Panc1 (cell line): ENCODE results near the gene ABHD12. TPM values are rescaled to one million over a fixed set of nuclear protein-coding genes. Genes with fewer than 3 reads are reported as not detected.

Source experiments
- ATAC-seq: fragments of 200-7000 bp; cut with Tn5 transposase; 2 replicates; pipeline ENCODE4 v1.9.1; 2020; ENCODE audit warnings: mild to moderate bottlenecking, moderate library complexity
- BruUV-seq: library from RNA; stranded (reverse); fragments of 400-500 nt; replicated peaks from 2 replicates; lab custom pipeline; 2021; lab: Mats Ljungman, UMichigan
- CTCF ChIA-PET: fragments of 300-600 bp; sonication (Branson Sonifier 250); formaldehyde crosslinking; loops from one replicate; lab custom pipeline; 2022; ENCODE audit warnings: antibody characterized with exemption; lab: Charles Lee
- POLR2A ChIA-PET: fragments of 300-600 bp; sonication (Branson Sonifier 250); formaldehyde crosslinking; loops from one replicate; lab custom pipeline; 2022; ENCODE audit warnings: antibody characterized with exemption; lab: Charles Lee
- DNase-seq: peaks from one replicate; pipeline ENCODE4 v3.0.0-alpha.2; 2010; ENCODE audit warnings: low read depth, low spot score
- H3K27ac ChIP-seq: 2 replicates; pipeline ENCODE4 v1.5.1; 2011; ENCODE audit warnings: mild to moderate bottlenecking, low read length, inconsistent platforms
- H3K27me3 ChIP-seq: fragments of 200-500 bp; sonication (Bioruptor generic); 2 replicates; pipeline ENCODE4 v1.6.0; 2014; ENCODE audit warnings: low read length, inconsistent platforms; ENCODE audit not compliant: control insufficient read depth, insufficient read depth
- H3K36me3 ChIP-seq: fragments of 200-500 bp; sonication (Bioruptor generic); 2 replicates; pipeline ENCODE4 v1.5.1; 2014; ENCODE audit warnings: inconsistent platforms, mild to moderate bottlenecking, low read length, moderate library complexity; ENCODE audit not compliant: control insufficient read depth, insufficient read depth
- H3K4me1 ChIP-seq: 2 replicates; pipeline ENCODE4 v1.5.1; 2011; ENCODE audit warnings: inconsistent platforms, mild to moderate bottlenecking, low read length, moderate library complexity; ENCODE audit not compliant: control insufficient read depth, insufficient read depth
- H3K4me3 ChIP-seq, 2 experiments: 2 replicates each; pipeline ENCODE4 v1.5.1; 2011 to 2012; ENCODE audit warnings: low read depth in 2 of 2, low read length in 2 of 2, mild to moderate bottlenecking in 2 of 2, inconsistent platforms in 1 of 2, moderate library complexity in 1 of 2
- H3K9me3 ChIP-seq: fragments of 200-500 bp; sonication (Bioruptor generic); 2 replicates; pipeline ENCODE4 v1.5.1; 2014; ENCODE audit warnings: low read depth, mild to moderate bottlenecking, inconsistent platforms, low read length, moderate library complexity; ENCODE audit not compliant: control insufficient read depth, insufficient read depth
- POLR2AphosphoS5 ChIP-seq: IDR thresholded peaks from 2 replicates; pipeline ENCODE4 v1.6.1; 2012; ENCODE audit warnings: mild to moderate bottlenecking, low read depth, low read length, moderate library complexity
- SIN3A ChIP-seq: IDR thresholded peaks from 2 replicates; pipeline ENCODE4 v1.6.1; 2012; ENCODE audit warnings: low read depth, mild to moderate bottlenecking, low read length, moderate library complexity, borderline replicate concordance; ENCODE audit not compliant: insufficient read depth
- TCF7L2 ChIP-seq: IDR thresholded peaks from 2 replicates; pipeline ENCODE4 v1.6.1; 2011; ENCODE audit warnings: mild to moderate bottlenecking, low read depth, low read length, inconsistent platforms
- in situ Hi-C: cut with HindIII; loops from 2 replicates; pipeline ENCODE4 v1.10.0; 2016; ENCODE audit warnings: low sequenced_read_pairs, low pct_unique_long_range_greater_than_20kb
- intact Hi-C: fragments of 100-400 bp; cut with micrococcal nuclease; formaldehyde crosslinking; loops from one replicate; pipeline ENCODE4 v1.10.0; 2022; ENCODE audit not compliant: unreplicated experiment
- total RNA-seq: library from RNA; stranded (reverse); gene quantifications from one replicate; pipeline ENCODE4 v1.2.1, GENCODE V29; 2021; ENCODE audit not compliant: unreplicated experiment
- TF ChIP-seq, protein P1 (sequence below), 2 experiments: IDR thresholded peaks; 2 replicates each; pipeline ENCODE4 v1.6.1; 2011 to 2012; ENCODE audit warnings: low read depth in 2 of 2, control low read depth in 1 of 2, low read length in 1 of 2, mild to moderate bottlenecking in 1 of 2, moderate library complexity in 1 of 2; ENCODE audit not compliant: insufficient read depth in 1 of 2
- TF ChIP-seq, protein P2 (sequence below): fragments of 450-650 bp; IDR thresholded peaks from 2 replicates; pipeline ENCODE4 v1.5.1; 2017; ENCODE audit warnings: mild to moderate bottlenecking

The ABHD12 gene
- total RNA-seq, 1 experiment from 2014 or later, result 90.9 TPM

DNA sequence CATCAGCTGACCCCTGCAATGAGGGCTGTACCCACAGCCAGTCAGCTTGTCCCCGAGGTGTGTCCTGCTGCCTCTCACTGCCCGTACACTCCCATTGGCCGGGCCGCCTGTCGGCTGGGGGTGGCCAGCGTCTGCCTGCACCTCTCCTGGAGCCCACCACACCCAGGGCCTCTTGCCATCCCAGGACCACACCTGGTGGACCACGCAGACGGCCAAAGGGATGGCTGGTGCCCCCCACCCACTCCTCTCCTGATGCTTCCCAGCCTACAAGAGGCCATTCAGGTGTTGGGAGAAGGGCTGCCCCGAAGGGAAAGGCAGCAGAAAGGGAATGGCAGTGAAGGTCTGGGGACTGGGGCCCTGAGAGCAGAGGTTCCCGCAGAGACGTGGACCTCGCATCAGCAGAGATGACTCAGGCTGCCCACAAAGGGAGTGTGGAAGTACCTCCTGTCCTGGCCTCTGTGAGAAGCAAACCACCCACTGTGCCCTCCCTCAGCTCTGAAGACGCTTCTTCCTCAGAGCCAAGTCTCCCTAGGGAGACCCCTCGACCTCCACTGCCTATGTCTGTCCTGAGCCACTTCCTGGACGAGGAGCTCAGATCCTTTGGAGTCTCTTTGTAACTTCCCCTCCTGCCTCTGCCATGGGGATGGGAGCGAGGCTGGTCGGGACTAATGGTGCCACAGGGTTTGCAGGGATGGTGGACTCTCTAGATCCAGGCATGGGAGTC lies 81.8 kb downstream of the ABHD12 start:
- Histone ChIP-seq H3K27ac (peak overlapping the region; percentile 96), H3K9me3 (no peaks in the 10 kb centered on the region), H3K4me3 (no peak overlapping the region), H3K4me1 (peaks cover 41% of the 10 kb centered on the region), H3K27me3 (no peaks in the 10 kb centered on the region), H3K36me3 (no peaks in the 10 kb centered on the region)
- in situ Hi-C loops, result no loop called here
- ATAC-seq (peak; percentile 21), DNase-seq (no peak)
- intact Hi-C loops, result no loop called here
- POLR2A ChIA-PET, result no interaction called here
- CTCF ChIA-PET, result no interaction called here
- TF ChIP-seq, protein P1, sequence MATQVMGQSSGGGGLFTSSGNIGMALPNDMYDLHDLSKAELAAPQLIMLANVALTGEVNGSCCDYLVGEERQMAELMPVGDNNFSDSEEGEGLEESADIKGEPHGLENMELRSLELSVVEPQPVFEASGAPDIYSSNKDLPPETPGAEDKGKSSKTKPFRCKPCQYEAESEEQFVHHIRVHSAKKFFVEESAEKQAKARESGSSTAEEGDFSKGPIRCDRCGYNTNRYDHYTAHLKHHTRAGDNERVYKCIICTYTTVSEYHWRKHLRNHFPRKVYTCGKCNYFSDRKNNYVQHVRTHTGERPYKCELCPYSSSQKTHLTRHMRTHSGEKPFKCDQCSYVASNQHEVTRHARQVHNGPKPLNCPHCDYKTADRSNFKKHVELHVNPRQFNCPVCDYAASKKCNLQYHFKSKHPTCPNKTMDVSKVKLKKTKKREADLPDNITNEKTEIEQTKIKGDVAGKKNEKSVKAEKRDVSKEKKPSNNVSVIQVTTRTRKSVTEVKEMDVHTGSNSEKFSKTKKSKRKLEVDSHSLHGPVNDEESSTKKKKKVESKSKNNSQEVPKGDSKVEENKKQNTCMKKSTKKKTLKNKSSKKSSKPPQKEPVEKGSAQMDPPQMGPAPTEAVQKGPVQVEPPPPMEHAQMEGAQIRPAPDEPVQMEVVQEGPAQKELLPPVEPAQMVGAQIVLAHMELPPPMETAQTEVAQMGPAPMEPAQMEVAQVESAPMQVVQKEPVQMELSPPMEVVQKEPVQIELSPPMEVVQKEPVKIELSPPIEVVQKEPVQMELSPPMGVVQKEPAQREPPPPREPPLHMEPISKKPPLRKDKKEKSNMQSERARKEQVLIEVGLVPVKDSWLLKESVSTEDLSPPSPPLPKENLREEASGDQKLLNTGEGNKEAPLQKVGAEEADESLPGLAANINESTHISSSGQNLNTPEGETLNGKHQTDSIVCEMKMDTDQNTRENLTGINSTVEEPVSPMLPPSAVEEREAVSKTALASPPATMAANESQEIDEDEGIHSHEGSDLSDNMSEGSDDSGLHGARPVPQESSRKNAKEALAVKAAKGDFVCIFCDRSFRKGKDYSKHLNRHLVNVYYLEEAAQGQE (IDR thresholded peaks at IDR 0.05; ENCODE audit: insufficient read depth in 1 of 2, low read depth in 2 of 2, low read length in 1 of 2), result no peak
- TF ChIP-seq TCF7L2 (no peak), SIN3A (no peak), POLR2AphosphoS5 (no peak)
- TF ChIP-seq, protein P2, sequence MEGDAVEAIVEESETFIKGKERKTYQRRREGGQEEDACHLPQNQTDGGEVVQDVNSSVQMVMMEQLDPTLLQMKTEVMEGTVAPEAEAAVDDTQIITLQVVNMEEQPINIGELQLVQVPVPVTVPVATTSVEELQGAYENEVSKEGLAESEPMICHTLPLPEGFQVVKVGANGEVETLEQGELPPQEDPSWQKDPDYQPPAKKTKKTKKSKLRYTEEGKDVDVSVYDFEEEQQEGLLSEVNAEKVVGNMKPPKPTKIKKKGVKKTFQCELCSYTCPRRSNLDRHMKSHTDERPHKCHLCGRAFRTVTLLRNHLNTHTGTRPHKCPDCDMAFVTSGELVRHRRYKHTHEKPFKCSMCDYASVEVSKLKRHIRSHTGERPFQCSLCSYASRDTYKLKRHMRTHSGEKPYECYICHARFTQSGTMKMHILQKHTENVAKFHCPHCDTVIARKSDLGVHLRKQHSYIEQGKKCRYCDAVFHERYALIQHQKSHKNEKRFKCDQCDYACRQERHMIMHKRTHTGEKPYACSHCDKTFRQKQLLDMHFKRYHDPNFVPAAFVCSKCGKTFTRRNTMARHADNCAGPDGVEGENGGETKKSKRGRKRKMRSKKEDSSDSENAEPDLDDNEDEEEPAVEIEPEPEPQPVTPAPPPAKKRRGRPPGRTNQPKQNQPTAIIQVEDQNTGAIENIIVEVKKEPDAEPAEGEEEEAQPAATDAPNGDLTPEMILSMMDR, result no peak
- no TSS peak for BruUV-seq

DNA sequence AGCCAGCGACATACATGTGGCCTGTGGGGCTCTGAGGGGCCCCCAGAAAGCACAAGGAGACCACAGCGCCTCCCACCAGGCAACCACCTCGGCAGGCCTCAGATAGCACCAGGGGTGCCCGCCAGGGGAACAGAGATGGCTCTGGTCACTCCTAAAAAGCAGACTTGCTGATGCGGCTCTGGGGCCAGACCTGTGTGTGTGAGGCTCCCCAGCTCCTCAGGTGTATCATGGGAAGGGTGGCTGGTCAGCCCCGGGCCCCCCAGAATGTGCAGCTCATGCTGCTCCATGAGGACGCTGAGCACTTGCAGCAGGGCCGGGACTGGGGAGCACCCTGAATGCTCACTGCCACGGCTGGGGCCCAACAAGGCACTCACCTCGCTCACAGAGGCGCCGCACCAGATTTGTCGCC lies 82.5 kb downstream of the ABHD12 start:
- no TSS peak for BruUV-seq
- ChIA-PET CTCF (no interaction called here), POLR2A (no interaction called here)
- in situ Hi-C loops, result no loop called here
- peaks cover 41% of the 10 kb centered on the region for H3K4me1 ChIP-seq
- H3K4me3 ChIP-seq, result no peak overlapping the region
- H3K9me3 ChIP-seq, result no peaks in the 10 kb centered on the region
- H3K27ac ChIP-seq, result peak overlapping the region; percentile 96
- TF ChIP-seq POLR2AphosphoS5, result no peak
- TF ChIP-seq, protein P2, result no peak
- TF ChIP-seq SIN3A, result no peak
- TF ChIP-seq, protein P1 (IDR thresholded peaks at IDR 0.05; ENCODE audit: insufficient read depth in 1 of 2, low read depth in 2 of 2, low read length in 1 of 2), result no peak
- no peak for TF ChIP-seq TCF7L2
- H3K27me3 ChIP-seq, result no peaks in the 10 kb centered on the region
- no peaks in the 10 kb centered on the region; the same call in 1 of the 2 replicates for H3K36me3 ChIP-seq
- DNase-seq, result no peak
- intact Hi-C loops, result no loop called here
- no peak for ATAC-seq
